Body of pancreas (tissue), 4 donors: ENCODE results near the gene TTLL1.

Source experiments
- POLR2A ChIP-seq, 3 donors: fragments of 450-650 bp; IDR thresholded peaks; one replicate each; pipeline ENCODE4 v1.6.1; 2016; ENCODE audit warnings: antibody characterized with exemption in 3 of 3, mild to moderate bottlenecking in 2 of 3
- TF ChIP-seq, protein P1 (sequence below), 7 experiments: fragments of 450-650 bp in 4 of 7; fragments of 200-600 bp in 3 of 7; sonication (generic) in 3 of 7; IDR thresholded peaks; one replicate each; pipeline ENCODE4 v1.5.1; 2016 to 2019; ENCODE audit warnings: antibody characterized with exemption in 7 of 7

DNA sequence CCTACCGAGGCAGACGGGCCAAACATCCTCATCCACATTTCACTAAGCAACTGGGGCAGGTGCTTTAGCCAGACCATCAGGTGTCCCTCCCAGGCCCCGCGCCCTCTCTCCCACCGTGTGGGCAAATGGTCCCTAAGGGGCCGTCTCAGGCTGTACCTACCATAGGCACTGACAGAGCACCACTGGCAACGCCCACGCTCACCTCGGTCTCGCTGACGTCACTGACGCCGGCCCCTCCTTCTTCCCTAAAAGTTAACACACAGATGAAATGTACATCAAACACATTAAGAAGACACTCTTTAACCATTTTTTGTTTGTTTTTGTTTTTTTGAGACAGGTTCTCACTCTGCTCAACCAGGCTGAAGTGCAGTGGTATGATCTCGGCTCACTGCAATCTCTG lies 9.4 kb downstream of the TTLL1 start:
- TF ChIP-seq, protein P1, sequence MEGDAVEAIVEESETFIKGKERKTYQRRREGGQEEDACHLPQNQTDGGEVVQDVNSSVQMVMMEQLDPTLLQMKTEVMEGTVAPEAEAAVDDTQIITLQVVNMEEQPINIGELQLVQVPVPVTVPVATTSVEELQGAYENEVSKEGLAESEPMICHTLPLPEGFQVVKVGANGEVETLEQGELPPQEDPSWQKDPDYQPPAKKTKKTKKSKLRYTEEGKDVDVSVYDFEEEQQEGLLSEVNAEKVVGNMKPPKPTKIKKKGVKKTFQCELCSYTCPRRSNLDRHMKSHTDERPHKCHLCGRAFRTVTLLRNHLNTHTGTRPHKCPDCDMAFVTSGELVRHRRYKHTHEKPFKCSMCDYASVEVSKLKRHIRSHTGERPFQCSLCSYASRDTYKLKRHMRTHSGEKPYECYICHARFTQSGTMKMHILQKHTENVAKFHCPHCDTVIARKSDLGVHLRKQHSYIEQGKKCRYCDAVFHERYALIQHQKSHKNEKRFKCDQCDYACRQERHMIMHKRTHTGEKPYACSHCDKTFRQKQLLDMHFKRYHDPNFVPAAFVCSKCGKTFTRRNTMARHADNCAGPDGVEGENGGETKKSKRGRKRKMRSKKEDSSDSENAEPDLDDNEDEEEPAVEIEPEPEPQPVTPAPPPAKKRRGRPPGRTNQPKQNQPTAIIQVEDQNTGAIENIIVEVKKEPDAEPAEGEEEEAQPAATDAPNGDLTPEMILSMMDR (IDR thresholded peaks at IDR 0.05): no peak
- no peak for TF ChIP-seq POLR2A (IDR thresholded peaks at IDR 0.05)
